ENCODE results near the gene SMARCD2. TPM values are rescaled to one million over a fixed set of nuclear protein-coding genes. Genes with fewer than 3 reads are reported as not detected.

Gene SMARCD2
- total RNA-seq, 2 experiments from 2014 or later: 120 to 136 TPM

DNA sequence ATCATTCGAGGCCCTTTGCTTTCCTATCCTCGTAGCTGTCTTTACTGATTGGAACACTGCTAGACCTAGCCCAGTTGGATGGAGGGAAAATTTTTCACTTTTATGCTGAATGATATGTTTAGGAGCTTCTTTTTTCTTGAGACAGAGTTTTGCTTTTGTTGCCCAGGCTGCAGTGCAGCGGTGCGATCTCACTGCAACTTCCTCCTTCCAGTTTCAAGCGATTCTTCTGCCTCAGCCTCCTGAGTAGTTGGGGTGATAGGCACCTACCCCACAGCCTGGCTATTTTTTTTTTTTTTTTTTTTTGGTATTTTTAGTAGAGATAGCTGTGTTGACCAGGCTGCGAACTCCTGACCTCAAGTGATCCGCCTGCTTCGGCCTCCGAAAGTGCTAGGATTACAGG, 32.5 kb downstream of the SMARCD2 start:
- no peak for DNase-seq (ENCODE audit: low spot score)
- Histone ChIP-seq H3K9me3 (ENCODE audit: low read length) (no peaks in the 10 kb centered on the region), H3K4me1 (ENCODE audit: insufficient read depth, low read length, poor library complexity, severe bottlenecking) (no peaks in the 10 kb centered on the region), H3K9me2 (ENCODE audit: insufficient read depth, low read length) (no peaks in the 10 kb centered on the region), H2AFZ (ENCODE audit: low read length) (no peak overlapping the region), H3K27ac (ENCODE audit: low read depth, low read length, poor library complexity, severe bottlenecking) (no peak overlapping the region), H3K36me3 (ENCODE audit: insufficient read depth, low read length) (peaks cover 99% of the 10 kb centered on the region), H3K4me2 (ENCODE audit: low read length) (no peak overlapping the region), H3K4me3 (ENCODE audit: low read depth, low read length, poor library complexity, severe bottlenecking) (no peak overlapping the region), H3K79me2 (ENCODE audit: insufficient read depth, low read depth, low read length) (no peaks in the 10 kb centered on the region), H4K20me1 (ENCODE audit: insufficient read depth, low read length) (0 out of 2 replicates have a peak, but pooled peaks cover 8% of the 10 kb centered on the region)
- CTCF ChIA-PET (ENCODE audit: unreplicated experiment): no interaction called here
- TF ChIP-seq, protein P1, sequence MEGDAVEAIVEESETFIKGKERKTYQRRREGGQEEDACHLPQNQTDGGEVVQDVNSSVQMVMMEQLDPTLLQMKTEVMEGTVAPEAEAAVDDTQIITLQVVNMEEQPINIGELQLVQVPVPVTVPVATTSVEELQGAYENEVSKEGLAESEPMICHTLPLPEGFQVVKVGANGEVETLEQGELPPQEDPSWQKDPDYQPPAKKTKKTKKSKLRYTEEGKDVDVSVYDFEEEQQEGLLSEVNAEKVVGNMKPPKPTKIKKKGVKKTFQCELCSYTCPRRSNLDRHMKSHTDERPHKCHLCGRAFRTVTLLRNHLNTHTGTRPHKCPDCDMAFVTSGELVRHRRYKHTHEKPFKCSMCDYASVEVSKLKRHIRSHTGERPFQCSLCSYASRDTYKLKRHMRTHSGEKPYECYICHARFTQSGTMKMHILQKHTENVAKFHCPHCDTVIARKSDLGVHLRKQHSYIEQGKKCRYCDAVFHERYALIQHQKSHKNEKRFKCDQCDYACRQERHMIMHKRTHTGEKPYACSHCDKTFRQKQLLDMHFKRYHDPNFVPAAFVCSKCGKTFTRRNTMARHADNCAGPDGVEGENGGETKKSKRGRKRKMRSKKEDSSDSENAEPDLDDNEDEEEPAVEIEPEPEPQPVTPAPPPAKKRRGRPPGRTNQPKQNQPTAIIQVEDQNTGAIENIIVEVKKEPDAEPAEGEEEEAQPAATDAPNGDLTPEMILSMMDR (conservative IDR thresholded peaks at IDR 0.05; ENCODE audit: low read length): no peak
- no peak for TF ChIP-seq EZH2phosphoT487 (IDR thresholded peaks at IDR 0.05; ENCODE audit: borderline replicate concordance, low read depth, low read length)
- intact Hi-C loops (cut with micrococcal nuclease; ENCODE audit: unreplicated experiment): loop anchor here (10.0 kb wide), 1 partner anchor 55 kb away; no protein-coding TSS in a partner anchor
- POLR2A ChIA-PET: interaction anchor here (0.6 to 1.9 kb wide), 3 partner anchors 11 to 87 kb away, joined by 3 to 8 read pairs (median 3); no protein-coding TSS in a partner anchor
- no TSS peak for BruUV-seq (replicated peaks)

DNA sequence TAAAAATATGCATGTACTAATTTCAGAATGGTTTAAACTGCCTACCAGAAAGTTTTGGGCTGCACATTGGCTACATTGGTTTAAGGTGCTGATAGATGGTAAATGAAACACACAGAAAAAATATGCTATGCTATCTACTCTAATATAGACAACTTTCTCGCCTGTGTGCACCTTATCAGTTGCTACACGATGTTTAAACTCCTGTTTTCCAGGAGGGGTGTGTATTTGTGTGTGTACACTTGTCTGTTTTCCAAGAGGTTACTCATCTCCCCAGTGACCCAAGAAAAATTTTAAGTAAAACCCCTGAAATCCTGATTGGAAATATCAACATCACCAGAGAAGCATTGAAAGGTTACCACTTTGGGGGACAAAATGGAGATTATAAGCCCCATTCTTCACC, 36.9 kb downstream of the SMARCD2 start:
- CTCF ChIA-PET (ENCODE audit: unreplicated experiment): no interaction called here
- TF ChIP-seq, protein P1 (conservative IDR thresholded peaks at IDR 0.05; ENCODE audit: low read length): no peak
- no peak for TF ChIP-seq EZH2phosphoT487 (IDR thresholded peaks at IDR 0.05; ENCODE audit: borderline replicate concordance, low read depth, low read length)

DNA sequence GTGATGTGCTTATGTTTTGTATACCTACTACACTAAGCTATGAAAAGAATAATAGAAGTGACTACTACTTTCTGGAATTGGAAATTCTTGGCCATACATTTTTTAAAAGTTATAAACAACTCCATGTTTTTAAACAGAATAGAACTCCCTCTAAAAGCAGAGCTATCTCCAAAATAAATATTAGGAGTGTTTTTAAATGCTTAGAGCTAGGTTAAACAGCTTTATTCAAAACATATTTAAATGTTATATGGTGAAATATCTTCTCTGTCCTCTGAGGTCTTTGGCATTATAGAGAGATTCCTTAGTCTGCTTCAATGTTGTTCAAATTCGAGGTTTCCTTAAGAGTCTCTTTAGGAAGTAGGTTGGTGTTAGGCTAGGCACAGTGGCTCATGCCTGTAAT, 38.2 kb downstream of the SMARCD2 start:
- no peaks in the 10 kb centered on the region for H4K20me1 ChIP-seq (ENCODE audit: insufficient read depth, low read length)
- intact Hi-C loops (cut with micrococcal nuclease; ENCODE audit: unreplicated experiment): loop anchor here (10.0 kb wide), 1 partner anchor 50 kb away; no protein-coding TSS in a partner anchor
- no peaks in the 10 kb centered on the region for H3K9me3 ChIP-seq (ENCODE audit: low read length)
- no peak overlapping the region for H2AFZ ChIP-seq (ENCODE audit: low read length)
- H3K9me2 ChIP-seq (ENCODE audit: insufficient read depth, low read length): no peaks in the 10 kb centered on the region
- H3K36me3 ChIP-seq (ENCODE audit: insufficient read depth, low read length): peaks cover 99% of the 10 kb centered on the region
- no peak overlapping the region for H3K27ac ChIP-seq (ENCODE audit: low read depth, low read length, poor library complexity, severe bottlenecking)
- no peak for TF ChIP-seq EZH2phosphoT487 (IDR thresholded peaks at IDR 0.05; ENCODE audit: borderline replicate concordance, low read depth, low read length)
- TF ChIP-seq, protein P1 (conservative IDR thresholded peaks at IDR 0.05; ENCODE audit: low read length): no peak
- H3K4me2 ChIP-seq (ENCODE audit: low read length): no peak overlapping the region
- CTCF ChIA-PET (ENCODE audit: unreplicated experiment): no interaction called here
- H3K4me1 ChIP-seq (ENCODE audit: insufficient read depth, low read length, poor library complexity, severe bottlenecking): no peaks in the 10 kb centered on the region
- no peak overlapping the region for H3K4me3 ChIP-seq (ENCODE audit: low read depth, low read length, poor library complexity, severe bottlenecking)
- BruUV-seq (replicated peaks): no TSS peak
- DNase-seq (ENCODE audit: low spot score): no peak
- no peaks in the 10 kb centered on the region for H3K79me2 ChIP-seq (ENCODE audit: insufficient read depth, low read depth, low read length)
- POLR2A ChIA-PET: interaction anchor here (0.6 to 1.0 kb wide), 6 partner anchors 14 to 1412 kb away, joined by 3 to 7 read pairs (median 4); no protein-coding TSS in a partner anchor

More for the DNA sequence above, 36.9 kb downstream of the SMARCD2 start:
- Histone ChIP-seq H3K4me1 (ENCODE audit: insufficient read depth, low read length, poor library complexity, severe bottlenecking) (no peaks in the 10 kb centered on the region), H3K4me2 (ENCODE audit: low read length) (no peak overlapping the region), H3K4me3 (ENCODE audit: low read depth, low read length, poor library complexity, severe bottlenecking) (no peak overlapping the region), H3K9me2 (ENCODE audit: insufficient read depth, low read length) (no peaks in the 10 kb centered on the region), H3K9me3 (ENCODE audit: low read length) (no peaks in the 10 kb centered on the region), H4K20me1 (ENCODE audit: insufficient read depth, low read length) (no peaks in the 10 kb centered on the region), H3K79me2 (ENCODE audit: insufficient read depth, low read depth, low read length) (no peaks in the 10 kb centered on the region), H2AFZ (ENCODE audit: low read length) (no peak overlapping the region), H3K27ac (ENCODE audit: low read depth, low read length, poor library complexity, severe bottlenecking) (no peak overlapping the region), H3K36me3 (ENCODE audit: insufficient read depth, low read length) (peaks cover 99% of the 10 kb centered on the region)
- intact Hi-C loops (cut with micrococcal nuclease; ENCODE audit: unreplicated experiment): loop anchor here (10.0 kb wide), 1 partner anchor 51 kb away; no protein-coding TSS in a partner anchor
- BruUV-seq (replicated peaks): TSS peak; percentile 31
- POLR2A ChIA-PET: interaction anchor here (0.7 to 1.0 kb wide), 3 partner anchors 13 to 73 kb away, joined by 3 to 4 read pairs (median 3); no protein-coding TSS in a partner anchor
- DNase-seq (ENCODE audit: low spot score): no peak

All from OCI-LY7 (cell line).